ENCODE measurements around the gene MRPS22. TPM values are rescaled to one million over a fixed set of nuclear protein-coding genes. Genes with fewer than 3 reads are reported as not detected.

Gene MRPS22
- total and polyA plus RNA-seq, 2 donors (not counting 3 experiments of a cell fraction or from before 2014, with no cell fraction given): 33.8 to 45.6 TPM

DNA sequence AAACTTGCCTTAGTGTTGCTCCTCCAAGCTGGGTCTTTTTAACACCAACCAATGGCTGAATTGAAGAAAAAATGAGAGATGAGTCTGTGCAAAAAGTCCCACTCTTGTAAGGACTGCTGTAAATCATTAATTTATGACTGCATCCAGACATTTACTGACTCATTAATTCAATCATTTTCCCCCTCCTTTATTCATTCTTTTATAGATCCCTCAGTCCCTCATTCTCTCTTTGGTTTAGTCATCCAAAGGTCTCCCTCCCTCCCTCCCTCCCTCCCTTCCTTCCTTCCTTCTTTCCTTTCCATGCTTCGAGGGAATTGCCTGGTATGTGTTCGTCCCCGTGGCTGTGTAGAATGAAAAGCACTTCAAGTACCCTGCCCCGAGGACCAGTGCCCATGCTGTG lies 35.3 kb upstream of the MRPS22 start:
- H3K9me3 ChIP-seq (replicated peaks; ENCODE audit: control insufficient read depth, insufficient read depth, low read length): no peaks in the 10 kb centered on the region
- BruUV-seq (replicated peaks): no TSS peak
- TF ChIP-seq, protein P1, sequence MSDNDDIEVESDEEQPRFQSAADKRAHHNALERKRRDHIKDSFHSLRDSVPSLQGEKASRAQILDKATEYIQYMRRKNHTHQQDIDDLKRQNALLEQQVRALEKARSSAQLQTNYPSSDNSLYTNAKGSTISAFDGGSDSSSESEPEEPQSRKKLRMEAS (IDR thresholded peaks at IDR 0.05; ENCODE audit: insufficient read depth, insufficient read length): no peak
- TF ChIP-seq JUN (IDR thresholded peaks at IDR 0.05; ENCODE audit: borderline replicate concordance, insufficient read depth, insufficient read length, low read depth): no peak
- no peak for TF ChIP-seq FOS (IDR thresholded peaks at IDR 0.05; ENCODE audit: borderline replicate concordance, insufficient read depth, low read length)
- TF ChIP-seq, protein P2, sequence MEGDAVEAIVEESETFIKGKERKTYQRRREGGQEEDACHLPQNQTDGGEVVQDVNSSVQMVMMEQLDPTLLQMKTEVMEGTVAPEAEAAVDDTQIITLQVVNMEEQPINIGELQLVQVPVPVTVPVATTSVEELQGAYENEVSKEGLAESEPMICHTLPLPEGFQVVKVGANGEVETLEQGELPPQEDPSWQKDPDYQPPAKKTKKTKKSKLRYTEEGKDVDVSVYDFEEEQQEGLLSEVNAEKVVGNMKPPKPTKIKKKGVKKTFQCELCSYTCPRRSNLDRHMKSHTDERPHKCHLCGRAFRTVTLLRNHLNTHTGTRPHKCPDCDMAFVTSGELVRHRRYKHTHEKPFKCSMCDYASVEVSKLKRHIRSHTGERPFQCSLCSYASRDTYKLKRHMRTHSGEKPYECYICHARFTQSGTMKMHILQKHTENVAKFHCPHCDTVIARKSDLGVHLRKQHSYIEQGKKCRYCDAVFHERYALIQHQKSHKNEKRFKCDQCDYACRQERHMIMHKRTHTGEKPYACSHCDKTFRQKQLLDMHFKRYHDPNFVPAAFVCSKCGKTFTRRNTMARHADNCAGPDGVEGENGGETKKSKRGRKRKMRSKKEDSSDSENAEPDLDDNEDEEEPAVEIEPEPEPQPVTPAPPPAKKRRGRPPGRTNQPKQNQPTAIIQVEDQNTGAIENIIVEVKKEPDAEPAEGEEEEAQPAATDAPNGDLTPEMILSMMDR (IDR thresholded peaks at IDR 0.05; ENCODE audit: extremely low read depth in 1 of 2, insufficient read depth in 1 of 2, low read depth in 1 of 2, low read length in 2 of 2): no peak
- no peak for TF ChIP-seq MYC (IDR thresholded peaks at IDR 0.05; ENCODE audit: low read depth, low read length)
- TF ChIP-seq EZH2 (IDR thresholded peaks at IDR 0.05; ENCODE audit: borderline replicate concordance, low read depth, low read length, severe bottlenecking): no peak
- TF ChIP-seq GATA2 (IDR thresholded peaks at IDR 0.05; ENCODE audit: insufficient read depth, insufficient read length, low read depth, low read length): no peak
- TF ChIP-seq POLR2A (IDR thresholded peaks at IDR 0.05; ENCODE audit: low read depth, low read length): no peak
- no peak for TF ChIP-seq POLR2AphosphoS5 (IDR thresholded peaks at IDR 0.05; ENCODE audit: insufficient read depth, low read depth, low read length)
- H3K4me1 ChIP-seq (ENCODE audit: control insufficient read depth, extremely low read depth, insufficient read depth, low read length): no peaks in the 10 kb centered on the region
- no peak overlapping the region for H3K27ac ChIP-seq (ENCODE audit: insufficient read depth, low read depth, low read length)
- H3K27me3 ChIP-seq (ENCODE audit: control insufficient read depth in 2 of 2, insufficient read depth in 2 of 2, low read length in 2 of 2): no peaks in the 10 kb centered on the region
- dilution Hi-C loops (cut with MboI; ENCODE audit: extremely low pct_ligation_motif_present, low sequenced_read_pairs) (no loop called here), intact Hi-C loops (cut with micrococcal nuclease) (no loop called here)
- CTCF ChIA-PET: no interaction called here
- POLR2A ChIA-PET: no interaction called here
- H3K79me2 ChIP-seq (ENCODE audit: control insufficient read depth, insufficient read depth, low read length): no peaks in the 10 kb centered on the region
- no peaks in the 10 kb centered on the region for H3K9me1 ChIP-seq (replicated peaks; ENCODE audit: control insufficient read depth, extremely low read depth, insufficient read depth, low read length)
- FAIRE-seq (no peak), DNase-seq (ENCODE audit: low read depth, low spot score) (no peak)
- H4K20me1 ChIP-seq (replicated peaks; ENCODE audit: control insufficient read depth, extremely low read depth, insufficient read depth, low read length): no peaks in the 10 kb centered on the region
- H3K36me3 ChIP-seq (ENCODE audit: control insufficient read depth in 2 of 2, extremely low read depth in 1 of 2, insufficient read depth in 2 of 2, low read length in 2 of 2): no peaks in the 10 kb centered on the region
- no peak overlapping the region for H3K9ac ChIP-seq (replicated peaks; ENCODE audit: extremely low read depth, insufficient read depth, low read length)
- no peak overlapping the region for H3K4me3 ChIP-seq (replicated peaks in 1 of 3; ENCODE audit: insufficient read depth in 1 of 3, low read depth in 1 of 3, low read length in 3 of 3)
- H3K4me2 ChIP-seq (ENCODE audit: insufficient read depth, low read length): no peak overlapping the region
- H2AFZ ChIP-seq (ENCODE audit: low read depth, low read length): no peak overlapping the region

Measured in endothelial cell of umbilical vein (primary cell).